GM20431 (cell line): ENCODE results near the gene PARP1.

Source experiments
- in situ Hi-C: fragments of 300-500 bp; cut with MseI, MboI; formaldehyde crosslinking; loops from one replicate; pipeline ENCODE4 v1.15.0; 2020; ENCODE audit warnings: low sequenced_read_pairs; ENCODE audit not compliant: unreplicated experiment

Gene PARP1

DNA sequence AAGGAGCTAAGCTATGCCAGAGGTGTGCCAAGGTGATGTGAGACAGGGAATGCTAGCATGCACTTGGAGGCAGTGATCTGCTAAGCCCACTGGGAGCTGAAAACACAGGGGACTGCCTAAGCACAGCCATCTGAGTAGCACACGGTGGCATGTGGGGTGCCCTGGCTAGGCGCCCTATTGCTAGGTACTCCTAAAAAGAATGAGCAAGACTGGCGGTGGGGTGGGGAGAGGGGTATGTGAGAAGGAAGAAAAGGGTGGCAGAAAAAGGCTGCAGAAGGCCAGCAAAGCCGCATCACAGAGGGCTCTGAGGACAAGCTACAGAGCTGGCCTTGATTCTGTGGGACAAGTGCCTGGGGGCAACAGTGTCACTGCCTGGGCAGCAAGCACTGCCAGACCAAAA is 23.9 kb downstream of the PARP1 start:
- in situ Hi-C loops, result no loop called here

GRCh38 chr1:226382030-226382429 is 25.9 kb downstream of the PARP1 start:
- in situ Hi-C loops, result no loop called here

GRCh38 chr1:226381226-226381998 is 26.5 kb downstream of the PARP1 start:
- in situ Hi-C loops, result no loop called here

GRCh38 chr1:226378071-226378470 is 29.8 kb downstream of the PARP1 start:
- in situ Hi-C loops, result no loop called here

- in situ Hi-C loops, result no loop called here
Observed at GRCh38 chr1:226376300-226376699, 31.6 kb downstream of the PARP1 start.

DNA sequence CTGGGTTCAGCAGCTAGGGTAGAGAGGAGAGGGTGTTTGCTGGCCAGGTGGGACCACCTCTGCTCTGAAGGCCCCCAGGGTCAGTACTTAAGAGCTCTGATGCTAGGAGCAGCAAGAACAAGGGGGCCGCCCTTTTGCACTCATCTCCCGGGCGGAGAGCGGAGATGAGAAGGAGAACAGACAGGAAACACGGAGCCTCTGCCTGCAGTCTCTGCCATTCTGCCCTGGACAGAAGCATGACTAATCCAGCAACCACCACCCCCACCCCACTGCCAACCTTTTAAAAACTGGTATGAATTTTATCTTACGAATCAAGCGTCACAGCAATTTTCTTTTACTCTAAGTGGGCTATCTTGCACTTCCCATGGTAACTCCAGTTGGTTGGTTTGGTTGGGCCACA is 34.5 kb downstream of the PARP1 start:
- in situ Hi-C loops, result no loop called here

- in situ Hi-C loops, result no loop called here
Observed at GRCh38 chr1:226372885-226373284, 35.0 kb downstream of the PARP1 start.

- in situ Hi-C loops, result no loop called here
Observed at GRCh38 chr1:226371866-226372490, 35.9 kb downstream of the PARP1 start.

- in situ Hi-C loops, result no loop called here
Observed at GRCh38 chr1:226371027-226371694, 36.7 kb downstream of the PARP1 start.

DNA sequence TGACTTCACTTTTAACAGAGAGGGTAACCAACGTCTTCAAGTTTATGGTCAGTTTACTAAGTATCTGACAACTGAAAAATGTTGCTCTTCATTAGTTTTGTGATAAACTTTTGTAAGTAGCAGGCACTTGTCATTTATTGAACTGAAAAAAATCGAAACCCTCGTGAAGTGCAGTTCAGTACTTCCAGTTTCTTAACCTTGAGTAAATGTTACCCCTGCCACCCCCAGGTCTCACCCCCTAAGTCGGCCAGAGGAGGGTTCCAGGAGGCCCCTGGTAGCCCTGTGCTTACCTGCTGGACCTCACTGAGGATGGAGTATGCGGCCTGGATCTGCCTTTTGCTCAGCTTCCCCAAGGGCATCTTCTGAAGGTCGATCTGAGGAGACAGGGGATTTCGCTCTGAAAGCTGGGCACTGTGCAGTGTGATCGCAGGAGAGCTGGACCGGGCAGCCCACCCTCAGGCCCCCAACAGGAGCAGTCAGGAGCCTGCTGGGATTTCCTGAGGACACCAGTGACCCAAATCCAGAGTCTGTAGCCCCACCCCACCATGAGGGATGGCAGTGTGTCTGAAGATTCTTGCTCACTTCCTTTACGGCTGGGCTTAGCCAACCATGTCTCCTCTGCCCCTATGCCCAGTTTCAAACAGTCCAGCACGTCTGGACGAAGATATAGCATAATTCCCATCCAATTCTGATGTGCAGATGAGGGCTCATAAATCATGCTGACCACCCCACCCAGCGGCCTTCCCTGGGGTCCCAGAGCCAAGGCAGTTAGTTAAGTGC is 37.6 kb downstream of the PARP1 start:
- in situ Hi-C loops, result no loop called here

DNA sequence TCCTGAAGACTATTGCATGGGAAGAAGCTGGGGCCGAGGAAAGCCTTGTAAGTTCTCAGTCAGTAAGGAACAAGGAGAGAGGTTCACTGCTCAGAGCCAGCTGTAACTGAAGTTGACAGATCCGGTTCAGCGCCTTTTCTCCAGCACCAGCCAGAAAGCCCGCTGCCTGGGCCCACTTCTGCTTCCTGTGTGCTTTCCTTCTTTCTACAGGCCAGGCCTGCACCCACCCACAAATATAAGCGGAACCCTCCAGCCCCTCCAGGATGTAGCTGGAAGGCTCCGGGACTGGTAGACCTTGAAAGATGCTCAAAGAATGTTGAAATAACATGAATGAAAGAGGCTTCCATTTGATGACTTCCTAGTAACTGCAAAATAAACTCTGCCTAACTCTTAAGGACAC is 38.8 kb downstream of the PARP1 start:
- in situ Hi-C loops, result no loop called here

DNA sequence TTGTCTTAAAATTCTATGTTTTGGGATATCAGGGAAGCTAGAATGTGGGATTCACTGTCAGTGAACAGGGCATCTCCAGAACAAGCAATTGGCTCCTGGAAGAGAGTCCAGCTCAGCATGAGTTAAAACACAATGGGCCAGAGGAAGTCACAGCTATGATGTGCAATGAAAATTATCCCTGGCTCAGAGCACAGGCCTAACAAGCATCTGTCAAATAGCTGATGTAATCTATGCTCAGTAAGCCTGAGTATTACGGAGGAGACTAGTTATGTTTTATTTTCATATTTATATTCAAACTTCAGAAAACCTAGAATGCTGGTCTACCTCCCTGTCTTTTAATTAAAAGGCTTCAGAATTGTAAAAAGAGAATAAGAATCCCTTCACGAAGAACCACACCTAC is 41.6 kb downstream of the PARP1 start:
- in situ Hi-C loops, result no loop called here

- in situ Hi-C loops, result no loop called here
Observed at GRCh38 chr1:226365831-226366231, 42.1 kb downstream of the PARP1 start.

DNA sequence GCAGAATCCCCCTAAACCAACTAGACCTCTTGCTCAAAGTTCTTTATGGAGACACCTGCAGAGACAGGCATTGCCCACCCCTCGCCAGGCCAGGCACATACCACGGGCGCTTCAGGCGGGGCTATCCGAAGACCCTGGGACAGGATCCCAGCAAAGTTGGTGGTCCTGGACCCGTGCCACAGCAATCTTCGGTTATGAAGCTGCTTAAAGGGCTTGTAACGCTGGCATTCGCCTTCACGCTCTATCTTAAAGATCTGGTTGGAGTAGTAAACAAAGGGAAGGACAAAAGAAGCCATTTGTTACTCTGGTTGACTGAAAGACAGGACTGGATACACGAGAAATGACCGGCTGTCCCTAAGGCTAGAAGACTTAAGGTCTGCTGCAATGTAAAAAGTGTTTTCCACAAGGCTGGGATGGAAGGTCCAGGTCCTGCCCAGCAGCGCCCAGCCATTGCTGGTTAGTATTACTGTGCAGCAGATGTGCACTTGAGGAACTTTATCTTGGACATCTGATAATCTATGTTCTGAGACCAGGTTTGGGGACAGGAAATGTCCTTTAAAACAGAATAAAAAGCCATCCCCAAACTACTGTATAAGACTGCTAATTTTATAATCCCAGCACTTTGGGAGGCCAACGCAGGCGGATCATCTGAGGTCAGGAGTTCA is 42.9 kb downstream of the PARP1 start:
- in situ Hi-C loops, result no loop called here

- in situ Hi-C loops, result no loop called here
Observed at GRCh38 chr1:226364514-226364899, 43.4 kb downstream of the PARP1 start.

DNA sequence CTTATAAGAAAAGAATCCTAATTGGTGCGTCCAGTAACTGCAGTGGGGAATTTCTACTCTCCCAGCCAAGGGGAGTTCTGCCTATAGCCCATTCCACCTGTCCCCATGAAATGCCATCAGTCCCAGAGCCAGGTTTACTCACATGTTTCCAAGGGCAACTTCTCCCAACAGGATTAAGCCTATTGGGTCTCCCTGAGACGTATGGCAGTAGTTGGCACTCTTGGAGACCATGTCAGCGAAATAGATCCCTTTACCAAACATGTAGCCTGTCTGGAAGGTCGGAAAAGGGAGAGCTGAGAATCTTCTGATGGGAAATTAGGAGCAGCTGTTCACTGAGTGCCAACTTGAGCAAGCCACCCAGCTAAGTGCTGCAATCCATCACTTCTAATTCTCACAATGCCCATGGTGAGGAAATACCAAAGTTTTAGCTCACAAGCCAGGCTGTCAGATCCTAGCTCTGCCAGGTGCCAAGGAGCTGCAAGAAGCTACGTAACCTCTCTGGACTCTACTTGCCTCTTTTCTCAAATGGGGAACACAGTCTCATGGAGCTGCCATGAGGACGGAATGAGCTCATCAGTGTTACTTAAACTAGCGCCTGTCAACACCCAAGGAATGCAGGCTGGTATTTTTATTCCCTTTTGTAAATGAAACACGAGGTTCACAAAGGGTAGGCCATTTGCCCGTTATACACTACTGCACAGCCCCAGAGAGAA is 43.9 kb downstream of the PARP1 start:
- in situ Hi-C loops, result no loop called here

GRCh38 chr1:226362891-226363447 is 44.9 kb downstream of the PARP1 start:
- in situ Hi-C loops, result no loop called here

DNA sequence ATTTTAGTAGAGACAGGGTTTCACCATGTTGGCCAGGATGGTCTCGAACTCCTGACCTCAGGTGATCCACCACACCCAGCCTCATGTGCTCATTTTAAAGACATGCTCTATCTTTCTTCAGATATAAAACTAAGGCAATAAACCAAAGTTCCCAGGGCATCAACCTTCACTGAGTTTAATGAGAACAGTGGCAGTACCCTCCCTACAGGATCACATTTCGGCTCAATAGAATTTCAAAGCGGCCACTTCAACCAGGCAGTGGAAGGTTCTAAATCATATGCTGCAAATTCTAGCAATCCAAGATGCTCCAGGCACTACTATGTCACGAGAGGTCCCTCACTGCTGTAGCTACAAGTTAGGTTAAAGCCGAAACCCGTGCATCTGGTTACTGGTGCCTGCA is 45.5 kb downstream of the PARP1 start:
- in situ Hi-C loops, result no loop called here

DNA sequence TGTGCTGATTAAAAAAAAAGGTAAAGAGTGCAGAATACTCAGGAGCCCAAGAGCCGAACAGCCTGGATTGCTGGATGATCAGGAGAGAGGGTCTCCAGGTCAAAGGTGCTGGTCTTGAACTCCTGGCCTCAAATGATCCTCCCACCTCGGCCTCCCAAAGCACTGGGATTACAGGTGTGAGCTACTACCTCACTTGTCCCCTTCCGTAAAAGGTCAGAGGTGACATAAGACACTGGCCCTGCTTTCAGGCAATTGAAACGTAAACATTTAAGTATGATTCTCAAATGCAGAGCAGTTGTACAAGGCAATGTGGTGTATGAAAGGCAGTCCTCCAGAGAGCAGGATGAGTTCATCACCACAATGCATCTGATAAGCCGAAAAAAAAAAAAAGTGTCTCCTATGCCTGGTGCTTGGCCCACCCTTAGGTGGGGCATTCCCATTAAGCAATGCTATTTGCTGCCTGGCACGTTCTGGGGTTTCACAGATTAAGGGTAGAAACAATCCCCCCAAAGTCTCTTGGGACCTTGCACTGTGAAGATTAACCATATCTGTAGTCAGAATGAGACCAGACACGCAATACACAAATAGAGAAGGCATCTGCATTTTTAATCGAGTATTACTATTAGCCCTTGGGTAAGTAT is 47.7 kb downstream of the PARP1 start:
- in situ Hi-C loops, result no loop called here
